Muscle of leg (tissue), 11 donors: ENCODE measurements around the gene ACMSD. TPM values are rescaled to one million over a fixed set of nuclear protein-coding genes. Genes with fewer than 3 reads are reported as not detected.
"Not testable (repeated sequence)": the region's sequence is repeated elsewhere in the genome, so short reads cannot be mapped to it uniquely, and the experiment has no call there.

Experiments used
- DNase-seq: peaks from one replicate; pipeline ENCODE4 v3.0.0; 2013
- H3K27ac ChIP-seq: one replicate; pipeline ENCODE4 v1.5.1; 2013; ENCODE audit warnings: mild to moderate bottlenecking, low read length, control low read depth
- H3K27me3 ChIP-seq: one replicate; pipeline ENCODE4 v1.6.1; 2013; ENCODE audit warnings: low read length; ENCODE audit not compliant: control insufficient read depth, insufficient read depth
- H3K36me3 ChIP-seq: one replicate; pipeline ENCODE4 v1.6.1; 2013; ENCODE audit warnings: low read length; ENCODE audit not compliant: control insufficient read depth, insufficient read depth
- H3K4me1 ChIP-seq: one replicate; pipeline ENCODE4 v1.6.1; 2013; ENCODE audit warnings: low read length; ENCODE audit not compliant: control insufficient read depth, insufficient read depth
- H3K4me3 ChIP-seq: one replicate; pipeline ENCODE4 v1.5.1; 2013; ENCODE audit warnings: low read length, control low read depth
- H3K9me3 ChIP-seq: replicated peaks from 2 replicates; pipeline ENCODE4 v1.6.1; 2013; ENCODE audit warnings: low read depth, low read length; ENCODE audit not compliant: control insufficient read depth
- WGBS: methylation state at CpG from one replicate; pipeline ENCODE4 v1.1.5; 2013; ENCODE audit warnings: missing lambda C conversion rate; ENCODE audit not compliant: insufficient coverage; 5-methylcytosine and 5-hydroxymethylcytosine counted together
- polyA plus RNA-seq, 8 donors: library from polyadenylated mRNA; unstranded; fragments of 120-200 nt; gene quantifications; one replicate each; pipeline versions ENCODE4 v1.2.1 to v1.2.3, GENCODE V29; 2013; ENCODE audit warnings: inconsistent platforms in 1 of 8, low replicate concordance in 1 of 8; ENCODE audit not compliant: insufficient read length in 8 of 8, insufficient read depth in 1 of 8
- total RNA-seq: library from RNA; stranded (reverse); fragments of 120-200 nt; gene quantifications from one replicate; pipeline ENCODE4 v1.2.4, GENCODE V29; 2013

ACMSD gene
- total and polyA plus RNA-seq, 9 donors, result 0.28 to 1.6 (median 0.39) TPM; not detected in 1

DNA sequence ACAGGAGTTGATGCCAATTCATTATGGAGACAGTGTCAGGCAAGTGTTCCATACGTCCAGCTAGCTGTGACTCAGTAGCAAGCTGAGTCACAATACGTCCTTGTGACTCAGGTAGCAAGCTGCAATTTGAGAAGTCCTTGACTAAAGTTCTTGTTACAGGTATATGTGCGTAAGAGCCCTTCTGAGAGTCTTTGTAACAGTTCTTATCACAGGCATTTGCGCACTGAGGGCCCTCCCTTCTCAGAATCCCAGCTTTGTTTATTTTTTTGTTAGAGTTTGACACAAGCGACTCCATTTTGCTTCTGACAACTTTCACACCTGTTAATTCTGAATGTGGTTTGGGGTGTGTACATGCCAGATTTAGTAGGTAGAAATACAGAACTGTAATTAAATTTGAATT lies 20.1 kb upstream of the ACMSD start:
- no peak overlapping the region for H3K4me3 ChIP-seq
- no peaks in the 10 kb centered on the region for H3K36me3 ChIP-seq
- WGBS, result no CpG with 5 or more reads among the region's 5 CpGs
- no peaks in the 10 kb centered on the region for H3K9me3 ChIP-seq
- H3K4me1 ChIP-seq, result no peaks in the 10 kb centered on the region
- H3K27me3 ChIP-seq, result no peaks in the 10 kb centered on the region
- DNase-seq, result no peak
- no peak overlapping the region for H3K27ac ChIP-seq

DNA sequence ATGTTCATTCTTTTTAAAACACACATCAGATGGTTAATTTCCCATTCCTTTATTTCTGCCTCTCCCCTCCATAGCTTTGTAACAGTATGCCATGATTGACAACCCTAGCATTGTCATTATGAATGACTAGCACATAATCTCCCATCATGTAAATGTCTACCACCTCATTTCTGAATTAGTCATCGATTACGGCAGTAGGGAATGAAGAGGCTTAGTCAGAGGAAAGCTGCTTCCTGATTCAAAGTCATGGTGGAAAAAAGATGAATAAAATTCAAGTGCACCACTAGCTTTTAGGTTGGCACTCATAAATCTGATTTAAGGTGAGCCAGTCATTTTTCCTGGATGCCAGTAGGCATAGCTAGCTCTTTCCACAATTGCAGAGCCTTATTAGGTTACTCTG lies 19.1 kb upstream of the ACMSD start:
- Histone ChIP-seq H3K4me1 (no peaks in the 10 kb centered on the region), H3K4me3 (no peak overlapping the region), H3K27ac (no peak overlapping the region), H3K36me3 (no peaks in the 10 kb centered on the region), H3K27me3 (no peaks in the 10 kb centered on the region), H3K9me3 (no peaks in the 10 kb centered on the region)
- no CpG with 5 or more reads among the region's 2 CpGs for WGBS
- DNase-seq, result no peak

DNA sequence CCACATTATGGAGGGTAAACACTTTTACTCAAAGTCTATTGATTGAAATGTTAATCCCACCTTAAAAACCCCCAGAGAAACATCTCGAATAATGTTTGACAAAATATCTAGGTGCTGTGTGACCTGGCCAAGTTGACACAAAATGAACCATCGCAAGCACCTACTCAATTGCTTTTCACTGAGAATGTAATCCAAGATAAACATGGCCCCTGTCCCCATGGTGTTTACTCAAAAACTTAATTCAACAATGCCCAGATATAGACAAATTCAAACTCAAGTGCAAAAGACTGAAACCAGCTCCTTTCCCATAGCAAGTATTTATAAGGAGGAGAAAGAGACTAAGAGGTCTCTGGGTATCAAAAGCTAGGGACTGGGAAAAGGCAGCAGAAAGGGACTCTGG lies 15.0 kb upstream of the ACMSD start:
- no peaks in the 10 kb centered on the region for H3K4me1 ChIP-seq
- WGBS, result 86% methylated on average over 2 of the region's 2 CpGs
- H3K4me3 ChIP-seq, result no peak overlapping the region
- H3K27me3 ChIP-seq, result no peaks in the 10 kb centered on the region
- no peak overlapping the region for H3K27ac ChIP-seq
- no peak for DNase-seq
- no peaks in the 10 kb centered on the region for H3K36me3 ChIP-seq
- H3K9me3 ChIP-seq, result no peaks in the 10 kb centered on the region

DNA sequence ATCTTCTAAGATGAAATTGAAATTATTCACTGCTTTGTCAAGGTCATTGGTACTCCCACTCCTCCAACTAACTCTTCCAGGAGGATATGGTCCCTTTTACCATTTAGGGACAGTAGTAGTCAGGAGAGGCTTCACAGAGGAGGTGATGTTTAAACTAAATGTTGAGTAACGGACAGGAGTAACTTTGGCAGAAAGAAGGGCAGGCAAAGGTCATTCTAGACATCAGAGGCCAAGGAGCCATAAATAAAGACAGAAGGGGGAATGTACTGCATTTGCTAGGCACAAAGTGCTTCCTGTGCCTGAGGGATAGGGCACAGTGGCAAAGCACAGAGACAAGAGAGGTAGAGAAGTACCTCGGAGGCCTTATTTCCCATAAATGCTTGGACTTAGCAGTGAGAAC lies 14.6 kb upstream of the ACMSD start:
- 89% methylated on average over 2 of the region's 2 CpGs for WGBS
- no peaks in the 10 kb centered on the region for H3K27me3 ChIP-seq
- H3K4me3 ChIP-seq, result no peak overlapping the region
- H3K36me3 ChIP-seq, result no peaks in the 10 kb centered on the region
- no peaks in the 10 kb centered on the region for H3K9me3 ChIP-seq
- no peak overlapping the region for H3K27ac ChIP-seq
- no peaks in the 10 kb centered on the region for H3K4me1 ChIP-seq
- DNase-seq, result no peak

DNA sequence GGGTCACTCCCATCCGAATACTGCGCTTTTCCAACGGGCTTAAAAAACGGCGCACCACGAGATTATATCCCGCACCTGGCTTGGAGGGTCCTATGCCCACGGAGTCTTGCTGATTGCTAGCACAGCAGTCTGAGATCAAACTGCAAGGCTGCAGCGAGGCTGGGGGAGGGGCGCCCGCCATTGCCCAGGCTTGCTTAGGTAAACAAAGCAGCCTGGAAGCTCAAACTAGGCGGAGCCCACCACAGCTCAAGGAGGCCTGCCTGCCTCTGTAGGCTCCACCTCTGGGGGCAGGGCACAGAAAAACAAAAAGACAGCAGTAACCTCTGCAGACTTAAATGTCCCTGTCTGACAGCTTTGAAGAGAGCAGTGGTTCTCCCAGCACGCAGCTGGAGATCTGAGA lies 12.7 kb upstream of the ACMSD start:
- H3K36me3 ChIP-seq, H3K27ac ChIP-seq, H3K27me3 ChIP-seq, H3K9me3 ChIP-seq, H3K4me3 ChIP-seq, H3K4me1 ChIP-seq, DNase-seq: not testable (repeated sequence)
- WGBS, result no CpG with 5 or more reads among the region's 13 CpGs

DNA sequence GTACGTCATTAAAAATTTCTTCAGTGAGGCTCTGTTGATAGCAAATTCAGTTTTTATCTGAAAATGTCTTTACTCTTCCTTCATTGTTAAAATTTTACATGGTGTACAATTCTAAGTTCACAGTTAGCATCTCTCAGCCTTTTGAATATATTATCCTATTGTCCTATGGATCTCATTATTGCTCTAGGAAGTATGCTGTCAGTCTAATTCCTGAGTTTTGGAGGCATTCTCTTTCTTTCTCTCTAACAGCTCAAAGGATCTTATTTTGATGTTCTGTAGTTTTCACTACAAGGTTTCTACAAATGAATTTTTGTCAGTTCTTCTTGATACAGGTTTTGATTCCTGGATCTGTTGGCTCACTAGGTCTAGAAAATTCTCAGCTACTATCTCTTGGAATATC lies 2.9 kb upstream of the ACMSD start:
- no peak for DNase-seq
- no CpG with 5 or more reads among the region's 1 CpG for WGBS
- H3K4me3 ChIP-seq, result no peak overlapping the region
- H3K4me1 ChIP-seq, result no peaks in the 10 kb centered on the region
- H3K9me3 ChIP-seq, result peaks cover 6% of the 10 kb centered on the region
- H3K27me3 ChIP-seq, result no peaks in the 10 kb centered on the region
- H3K27ac ChIP-seq, result no peak overlapping the region
- no peaks in the 10 kb centered on the region for H3K36me3 ChIP-seq

DNA sequence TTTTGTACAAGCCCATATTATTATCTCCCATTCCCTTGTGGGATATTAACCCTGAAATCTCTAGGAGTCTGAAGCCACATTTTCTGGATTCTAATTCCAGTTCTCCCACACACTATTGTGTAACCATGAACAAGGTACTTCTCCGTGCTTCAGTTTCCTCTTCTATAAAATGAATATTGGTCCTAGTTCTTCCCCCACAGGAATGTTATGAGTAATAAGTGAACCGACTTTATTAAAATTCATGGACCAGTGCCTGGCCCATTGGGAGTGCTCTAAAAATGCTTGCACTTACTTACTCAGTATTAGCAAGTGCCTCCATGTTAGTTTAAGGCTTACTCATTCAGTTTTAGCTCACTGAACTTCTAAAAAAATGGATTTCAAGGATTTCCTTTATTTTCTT lies 1.4 kb upstream of the ACMSD start:
- peak; percentile 16 for DNase-seq
- H3K4me1 ChIP-seq, result no peaks in the 10 kb centered on the region
- peaks cover 6% of the 10 kb centered on the region for H3K9me3 ChIP-seq
- no peak overlapping the region for H3K4me3 ChIP-seq
- H3K27ac ChIP-seq, result no peak overlapping the region
- H3K36me3 ChIP-seq, result no peaks in the 10 kb centered on the region
- WGBS, result no CpG with 5 or more reads among the region's 2 CpGs
- H3K27me3 ChIP-seq, result no peaks in the 10 kb centered on the region

DNA sequence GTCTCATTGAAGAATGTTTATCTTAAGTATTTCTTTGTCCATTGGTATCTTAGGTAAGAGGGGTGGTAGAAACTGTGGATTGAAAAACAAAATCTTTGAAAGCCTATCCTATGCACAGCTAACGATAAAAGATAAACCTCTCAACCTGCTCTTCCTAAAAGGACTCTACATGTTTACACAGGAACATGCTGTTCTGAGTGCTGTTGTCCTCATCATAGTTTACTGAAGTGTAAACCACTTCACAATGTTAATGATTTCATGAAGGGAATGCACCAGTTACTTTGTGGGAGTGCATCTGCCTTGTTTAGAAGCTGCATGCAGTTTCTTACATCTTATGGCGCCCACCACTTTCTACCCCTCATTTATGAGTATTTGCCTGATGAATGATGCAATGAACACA lies 1.2 kb downstream of the ACMSD start:
- H3K9me3 ChIP-seq, result peaks cover 6% of the 10 kb centered on the region
- no peak overlapping the region for H3K27ac ChIP-seq
- WGBS, result no CpG with 5 or more reads among the region's 2 CpGs
- H3K4me3 ChIP-seq, result no peak overlapping the region
- DNase-seq, result no peak
- H3K36me3 ChIP-seq, result no peaks in the 10 kb centered on the region
- no peaks in the 10 kb centered on the region for H3K4me1 ChIP-seq
- no peaks in the 10 kb centered on the region for H3K27me3 ChIP-seq

DNA sequence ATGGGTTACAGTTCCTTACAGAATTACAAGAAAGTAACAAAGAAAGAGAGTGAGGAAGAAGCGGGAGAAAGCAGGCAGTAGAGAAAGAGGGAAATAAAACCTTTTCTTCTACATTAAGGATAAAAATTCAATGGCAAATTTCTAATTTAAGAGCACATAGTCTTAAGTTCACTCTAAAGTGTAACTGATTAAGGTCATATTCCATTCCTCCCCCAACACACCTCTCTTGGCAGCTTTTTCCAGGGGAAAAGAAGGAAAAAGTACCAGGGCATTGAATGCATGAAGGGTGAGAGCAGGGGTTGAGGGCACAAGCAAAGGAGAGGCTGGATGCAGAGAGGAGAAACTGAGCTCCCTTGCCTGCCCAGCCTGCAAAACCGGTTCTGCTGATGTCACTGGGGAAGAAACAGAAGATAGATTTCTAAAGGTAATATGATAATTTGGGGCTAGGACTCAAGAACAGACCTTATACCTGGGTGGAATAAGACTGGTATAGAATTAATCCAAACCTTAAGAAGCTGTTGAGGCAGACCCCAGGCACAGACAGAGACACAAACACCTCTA lies 4.6 kb downstream of the ACMSD start:
- Histone ChIP-seq H3K27me3 (no peaks in the 10 kb centered on the region), H3K27ac (no peak overlapping the region), H3K4me1 (no peaks in the 10 kb centered on the region), H3K9me3 (no peaks in the 10 kb centered on the region), H3K36me3 (no peaks in the 10 kb centered on the region), H3K4me3 (no peak overlapping the region)
- DNase-seq, result no peak
- WGBS, result 70% methylated on average over 1 of the region's 2 CpGs

DNA sequence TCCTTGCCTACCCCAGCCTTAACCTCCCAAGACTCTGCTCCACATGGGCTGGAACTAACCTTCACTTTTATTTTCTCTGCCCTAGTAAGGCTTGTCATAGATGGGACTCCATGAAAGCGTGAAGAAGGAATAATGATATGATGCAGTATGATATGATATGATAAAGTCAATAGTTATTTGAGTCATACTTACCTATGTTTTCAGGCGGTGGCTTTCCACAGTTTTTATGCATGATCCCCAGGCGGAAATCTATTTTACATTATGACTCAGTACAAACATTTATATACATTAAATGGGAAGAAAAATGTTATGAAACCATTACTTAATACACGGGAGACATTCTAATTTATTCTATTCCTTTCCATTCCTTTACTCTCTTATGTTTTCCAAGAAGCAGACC lies 5.6 kb downstream of the ACMSD start:
- Histone ChIP-seq H3K27ac (no peak overlapping the region), H3K27me3 (no peaks in the 10 kb centered on the region), H3K36me3 (no peaks in the 10 kb centered on the region), H3K4me1 (no peaks in the 10 kb centered on the region), H3K9me3 (no peaks in the 10 kb centered on the region), H3K4me3 (no peak overlapping the region)
- WGBS, result no CpG with 5 or more reads among the region's 4 CpGs
- no peak for DNase-seq

DNA sequence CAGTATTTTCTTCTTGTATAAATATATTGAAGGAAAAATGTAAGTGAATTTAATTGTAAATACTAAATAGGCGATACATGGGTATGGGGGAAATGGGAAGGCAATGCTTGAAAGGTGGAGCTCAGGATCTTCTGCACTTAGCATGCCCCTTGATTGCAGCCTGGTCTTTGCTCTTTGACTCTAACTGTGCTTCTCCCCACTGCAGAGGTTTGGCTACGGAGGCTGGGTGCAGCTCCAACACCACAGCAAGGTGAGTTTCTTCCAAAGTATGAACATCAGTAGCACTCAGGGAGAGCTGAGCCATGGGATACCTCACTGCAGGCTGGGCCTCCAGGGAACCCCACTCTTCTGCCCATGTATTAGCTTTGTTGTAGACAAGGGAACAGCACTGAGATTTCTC lies 6.6 kb downstream of the ACMSD start:
- Histone ChIP-seq H3K4me1 (no peaks in the 10 kb centered on the region), H3K36me3 (no peaks in the 10 kb centered on the region), H3K4me3 (no peak overlapping the region), H3K9me3 (no peaks in the 10 kb centered on the region), H3K27ac (no peak overlapping the region), H3K27me3 (no peaks in the 10 kb centered on the region)
- WGBS, result no CpG with 5 or more reads among the region's 2 CpGs
- DNase-seq, result no peak
